ENCODE data around the gene OR11H7.
"Not testable (repeated sequence)": the region's sequence is repeated elsewhere in the genome, so short reads cannot be mapped to it uniquely, and the experiment has no call there.

OR11H7 gene

DNA sequence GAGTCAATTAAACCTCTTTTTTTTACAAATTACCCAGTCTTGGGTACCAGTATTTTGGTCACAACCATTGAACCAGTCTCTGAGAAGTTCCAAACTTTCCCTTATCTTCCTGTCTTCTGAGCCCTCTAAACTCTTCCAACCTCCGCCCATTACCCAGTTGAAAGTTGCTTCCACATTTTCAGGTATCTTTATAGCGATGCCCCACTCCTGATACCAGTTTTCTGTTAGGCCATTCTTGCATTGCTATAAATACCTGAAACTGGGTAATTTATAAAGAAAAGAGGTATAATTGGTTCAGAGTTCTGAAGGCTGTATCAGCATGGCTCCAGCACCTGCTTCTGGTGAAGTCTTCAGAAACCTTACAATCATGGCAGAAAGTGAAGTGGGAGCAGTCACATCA lies 45.3 kb downstream of the OR11H7 start:
- no peak for TF ChIP-seq Cebpa-rat (IDR thresholded peaks at IDR 0.05)
- H4K20me1 ChIP-seq = no peaks in the 10 kb centered on the region
- H3K4me3 ChIP-seq = no peak overlapping the region
- H3K27me3 ChIP-seq = no peaks in the 10 kb centered on the region
- H3K27ac ChIP-seq = no peak overlapping the region
- no peaks in the 10 kb centered on the region for H3K4me1 ChIP-seq
- peaks cover 25% of the 10 kb centered on the region for H3K36me3 ChIP-seq
- H3K9ac ChIP-seq = no peak overlapping the region
- peaks cover 49% of the 10 kb centered on the region for H3K9me3 ChIP-seq
- no peak overlapping the region for H3K4me2 ChIP-seq

DNA sequence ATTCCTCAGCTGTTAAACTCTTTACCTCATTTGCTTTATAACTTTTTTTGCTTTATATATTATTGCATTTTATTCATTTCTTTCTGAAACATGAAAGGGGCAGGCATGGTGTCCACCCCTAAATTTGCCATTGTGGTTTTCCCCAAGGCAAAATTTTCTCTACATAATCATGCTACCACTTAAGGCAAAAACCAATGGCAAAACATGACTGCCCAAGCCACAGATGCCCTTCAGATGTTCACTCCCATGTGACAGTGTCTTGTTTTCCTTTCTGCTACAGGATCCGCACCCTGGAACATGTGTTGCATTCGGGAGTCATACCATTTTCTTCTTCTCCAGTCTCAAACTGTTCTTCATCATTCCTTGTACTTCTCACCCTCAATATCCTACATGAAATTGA lies 48.6 kb downstream of the OR11H7 start:
- no peak overlapping the region for H3K27ac ChIP-seq
- no peaks in the 10 kb centered on the region for H4K20me1 ChIP-seq
- no peak overlapping the region for H3K9ac ChIP-seq
- H3K4me2 ChIP-seq = no peak overlapping the region
- TF ChIP-seq Cebpa-rat (IDR thresholded peaks at IDR 0.05) = no peak
- H3K4me3 ChIP-seq = no peak overlapping the region
- peaks cover 40% of the 10 kb centered on the region for H3K36me3 ChIP-seq
- peaks cover 56% of the 10 kb centered on the region for H3K9me3 ChIP-seq
- H3K27me3 ChIP-seq = no peaks in the 10 kb centered on the region
- H3K4me1 ChIP-seq = no peaks in the 10 kb centered on the region

DNA sequence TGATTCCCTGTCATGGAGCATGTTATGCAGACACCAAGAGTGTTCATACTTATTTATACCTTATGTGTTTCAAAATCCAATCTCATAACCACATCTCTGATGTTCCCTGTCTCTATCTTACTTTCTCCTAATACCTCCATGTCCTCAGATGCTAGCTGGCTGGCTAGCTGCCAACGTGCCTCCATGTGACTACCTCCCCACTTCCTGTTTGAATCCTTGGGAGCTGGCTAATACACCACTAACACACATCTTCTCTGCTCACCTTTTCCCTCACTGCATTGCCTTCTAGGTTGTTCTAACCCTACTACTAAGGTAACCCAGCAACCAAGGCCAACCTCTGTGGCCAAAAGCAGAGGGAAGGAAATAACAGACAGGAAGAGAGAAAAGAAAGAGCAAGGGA lies 49.6 kb downstream of the OR11H7 start:
- Histone ChIP-seq H3K4me3 (no peak overlapping the region), H3K9me3 (peaks cover 46% of the 10 kb centered on the region), H3K9ac (no peak overlapping the region), H3K36me3 (peaks cover 32% of the 10 kb centered on the region), H3K27ac (no peak overlapping the region), H3K4me2 (no peak overlapping the region), H3K4me1 (no peaks in the 10 kb centered on the region), H3K27me3 (no peaks in the 10 kb centered on the region), H4K20me1 (no peaks in the 10 kb centered on the region)
- no peak for TF ChIP-seq Cebpa-rat (IDR thresholded peaks at IDR 0.05)

DNA sequence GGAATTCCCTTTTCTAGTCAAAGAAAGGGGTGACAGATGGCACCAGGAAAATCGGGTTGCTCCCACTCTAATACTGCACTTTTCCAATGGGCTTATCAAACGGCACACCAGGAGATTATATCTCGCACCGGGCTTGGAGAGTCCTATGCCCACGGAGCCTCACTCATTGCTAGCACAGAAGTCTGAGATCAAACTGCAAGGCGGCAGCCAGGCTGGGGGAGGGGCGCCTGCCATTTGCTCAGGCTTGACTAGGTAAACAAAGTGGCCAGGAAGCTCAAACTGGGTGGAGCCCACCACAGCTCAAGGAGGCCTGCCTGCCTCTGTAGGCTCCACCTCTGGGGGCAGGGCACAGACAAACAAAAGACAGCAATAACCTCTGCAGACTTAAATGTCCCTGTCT lies 51.5 kb downstream of the OR11H7 start:
- Histone ChIP-seq H3K36me3 (peaks cover 23% of the 10 kb centered on the region), H3K9me3 (peaks cover 28% of the 10 kb centered on the region)
- H4K20me1 ChIP-seq, H3K27ac ChIP-seq, H3K27me3 ChIP-seq, H3K4me2 ChIP-seq, H3K4me1 ChIP-seq, H3K9ac ChIP-seq, H3K4me3 ChIP-seq: not testable (repeated sequence)
